A549 treated with Mapracorat at 1 μM for 4 hours (cell line): ENCODE results near the gene APOLD1. TPM values are rescaled to one million over a fixed set of nuclear protein-coding genes. Genes with fewer than 3 reads are reported as not detected.

Source experiments
- total RNA-seq: library from RNA; stranded (reverse); fragments of 200-300 nt; extraction: Qiagen RNA extraction; gene quantifications from 5 replicates; pipeline ENCODE4 v1.2.3, GENCODE V29; 2022

Gene APOLD1, protein sequence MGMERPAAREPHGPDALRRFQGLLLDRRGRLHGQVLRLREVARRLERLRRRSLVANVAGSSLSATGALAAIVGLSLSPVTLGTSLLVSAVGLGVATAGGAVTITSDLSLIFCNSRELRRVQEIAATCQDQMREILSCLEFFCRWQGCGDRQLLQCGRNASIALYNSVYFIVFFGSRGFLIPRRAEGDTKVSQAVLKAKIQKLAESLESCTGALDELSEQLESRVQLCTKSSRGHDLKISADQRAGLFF
- total RNA-seq, result 0.14 to 0.44 TPM (median 0.22 TPM) in 5 replicates

DNA sequence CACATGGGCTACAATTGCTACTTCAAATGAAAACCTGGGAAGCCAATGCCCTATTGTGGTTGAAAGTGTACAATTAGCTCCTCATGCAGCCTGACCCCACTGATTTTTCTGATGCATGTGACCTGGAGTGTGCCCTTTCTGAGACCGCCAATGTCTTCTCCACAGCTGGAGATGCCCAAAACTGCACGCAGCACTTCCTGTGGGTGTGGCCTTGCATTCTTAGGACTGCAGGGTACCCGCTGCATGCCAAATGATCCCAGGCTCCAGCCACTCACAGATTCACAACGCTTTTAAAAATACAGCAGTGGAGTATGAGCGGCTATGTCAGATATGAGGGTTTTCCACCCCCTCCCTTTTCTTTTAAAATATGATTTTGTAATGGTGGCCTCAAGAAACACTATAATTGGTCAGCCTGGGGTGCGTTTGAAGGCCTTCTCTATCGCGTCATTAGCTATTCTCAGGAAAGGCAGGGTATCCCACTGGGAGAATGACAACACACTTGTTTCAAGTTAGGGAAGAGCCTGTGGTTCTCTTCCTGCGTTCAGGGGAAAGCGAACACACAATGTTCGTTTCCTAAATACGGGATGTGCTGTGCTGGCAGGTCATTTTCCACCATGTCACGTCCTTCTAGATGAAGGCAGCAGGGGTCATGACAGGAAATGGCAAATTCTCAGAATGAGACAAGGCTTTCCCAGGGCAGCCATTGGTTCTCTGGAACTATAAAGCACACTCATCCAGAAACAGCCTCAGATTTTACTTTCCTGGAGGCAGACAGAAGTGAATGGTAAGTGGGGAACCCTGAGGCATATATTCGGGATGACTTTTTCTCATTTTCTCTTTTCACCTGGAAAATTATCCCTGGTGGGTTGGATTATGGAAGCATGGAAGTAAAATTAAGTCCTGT lies at the start of gene APOLD1:
APOLD1 (plus strand) TSS at position 749 of the 904 bp plus-strand sequence; CDS start at position 782, 33 bp downstream.

DNA sequence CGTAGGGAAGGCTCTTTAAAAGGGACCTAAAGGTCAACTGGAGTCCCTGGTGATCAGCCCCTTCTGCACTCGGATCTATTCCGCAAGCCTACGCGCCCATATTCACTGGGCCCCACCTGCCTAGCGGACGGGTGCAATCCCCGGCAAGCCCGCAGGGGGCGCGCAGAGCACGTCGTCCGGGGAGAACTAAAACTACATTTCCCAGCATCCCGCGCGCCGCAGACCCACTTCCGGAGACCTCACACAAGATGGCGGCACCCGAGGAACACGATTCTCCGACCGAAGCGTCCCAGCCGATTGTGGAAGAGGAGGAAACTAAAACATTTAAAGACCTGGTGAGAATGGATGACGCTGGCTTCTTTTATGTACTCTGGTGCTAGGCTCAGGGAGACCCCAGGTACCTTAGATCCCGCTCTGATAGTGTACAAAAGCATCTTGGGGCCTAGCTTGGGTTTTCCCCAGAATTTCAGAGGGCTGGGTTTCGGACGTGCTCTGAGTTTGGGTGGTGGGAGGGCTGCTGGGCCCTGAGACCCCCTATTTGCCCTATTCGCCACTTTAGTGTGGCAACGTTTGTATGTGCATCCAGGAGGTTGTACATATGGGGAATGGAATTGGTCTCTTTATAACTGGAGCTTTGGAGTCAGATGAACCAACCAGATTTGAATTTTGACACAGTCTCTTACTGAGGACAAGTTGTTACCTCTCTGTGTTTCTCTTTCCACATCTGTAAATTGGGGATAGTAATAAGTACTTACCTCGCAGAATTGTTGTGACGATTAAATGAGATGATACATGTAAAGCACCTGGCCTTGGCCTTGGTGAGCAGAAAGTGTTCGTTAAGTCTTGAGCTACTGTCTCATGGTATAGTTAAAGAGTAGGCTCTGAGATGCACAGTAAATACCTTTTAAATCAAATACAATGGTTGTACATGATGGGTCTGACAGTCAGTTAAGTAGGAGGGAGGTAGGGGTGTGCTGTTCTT lies 28.0 kb downstream of the APOLD1 start, which contains the start of gene DDX47:
DDX47 (plus strand) TSS at position 227 of the 982 bp plus-strand sequence; CDS start at position 249, 22 bp downstream.

Other genes starting within 250 kb of the APOLD1 start
- 7.9 to 10.7 TPM (median 8.8 TPM) in 5 replicates for gene DUSP16, start 222.8 kb upstream of the APOLD1 start, total RNA-seq
- gene CREBL2, start 173.8 kb upstream of the APOLD1 start, total RNA-seq, result 17.3 to 19.8 TPM (median 19.1 TPM) in 5 replicates
- gene GPR19, start 89.5 kb upstream of the APOLD1 start, total RNA-seq, result 0.70 to 1.3 TPM (median 0.88 TPM) in 5 replicates
- gene CDKN1B, start 68.3 kb upstream of the APOLD1 start, total RNA-seq, result 14.1 to 18.9 TPM (median 17.4 TPM) in 5 replicates
- gene DDX47, start 27.7 kb downstream of the APOLD1 start, total RNA-seq, result 75.1 to 94.9 TPM (median 79.8 TPM) in 5 replicates
- gene GPRC5A, start 105.9 kb downstream of the APOLD1 start, total RNA-seq, result 222 to 371 TPM (median 313 TPM) in 5 replicates
- not detected in 5 replicates for gene GPRC5D, start 166.5 kb downstream of the APOLD1 start, total RNA-seq
- gene HEBP1, start 214.6 kb downstream of the APOLD1 start, total RNA-seq, result 52.6 to 63.3 TPM (median 54.4 TPM) in 5 replicates